LNCaP clone FGC (cell line): ENCODE measurements around the gene CHST10.
"Not testable (repeated sequence)": the region's sequence is repeated elsewhere in the genome, so short reads cannot be mapped to it uniquely, and the experiment has no call there.

Source experiments
- DNase-seq: peaks from one replicate; pipeline ENCODE4 v3.0.0-alpha.2; 2011; ENCODE audit warnings: low read depth
- H3K4me3 ChIP-seq: 2 replicates; pipeline ENCODE4 v1.5.1; 2011; ENCODE audit warnings: mild to moderate bottlenecking, low read depth, low read length, control low read depth
- TF ChIP-seq, protein P1 (sequence below): IDR thresholded peaks from 2 replicates; pipeline ENCODE4 v1.5.1; 2012; ENCODE audit warnings: mild to moderate bottlenecking; ENCODE audit not compliant: control insufficient read depth, insufficient read depth; ENCODE audit errors: extremely low read depth

CHST10 gene

GRCh38 chr2:100376836-100377235, 40.6 kb downstream of the CHST10 start:
- DNase-seq: peak; percentile 19
- no peak overlapping the region for H3K4me3 ChIP-seq
- TF ChIP-seq, protein P1, sequence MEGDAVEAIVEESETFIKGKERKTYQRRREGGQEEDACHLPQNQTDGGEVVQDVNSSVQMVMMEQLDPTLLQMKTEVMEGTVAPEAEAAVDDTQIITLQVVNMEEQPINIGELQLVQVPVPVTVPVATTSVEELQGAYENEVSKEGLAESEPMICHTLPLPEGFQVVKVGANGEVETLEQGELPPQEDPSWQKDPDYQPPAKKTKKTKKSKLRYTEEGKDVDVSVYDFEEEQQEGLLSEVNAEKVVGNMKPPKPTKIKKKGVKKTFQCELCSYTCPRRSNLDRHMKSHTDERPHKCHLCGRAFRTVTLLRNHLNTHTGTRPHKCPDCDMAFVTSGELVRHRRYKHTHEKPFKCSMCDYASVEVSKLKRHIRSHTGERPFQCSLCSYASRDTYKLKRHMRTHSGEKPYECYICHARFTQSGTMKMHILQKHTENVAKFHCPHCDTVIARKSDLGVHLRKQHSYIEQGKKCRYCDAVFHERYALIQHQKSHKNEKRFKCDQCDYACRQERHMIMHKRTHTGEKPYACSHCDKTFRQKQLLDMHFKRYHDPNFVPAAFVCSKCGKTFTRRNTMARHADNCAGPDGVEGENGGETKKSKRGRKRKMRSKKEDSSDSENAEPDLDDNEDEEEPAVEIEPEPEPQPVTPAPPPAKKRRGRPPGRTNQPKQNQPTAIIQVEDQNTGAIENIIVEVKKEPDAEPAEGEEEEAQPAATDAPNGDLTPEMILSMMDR: no peak

GRCh38 chr2:100367163-100367562, 50.3 kb downstream of the CHST10 start:
- DNase-seq: no peak
- H3K4me3 ChIP-seq: no peak overlapping the region
- TF ChIP-seq, protein P1: no peak

DNA sequence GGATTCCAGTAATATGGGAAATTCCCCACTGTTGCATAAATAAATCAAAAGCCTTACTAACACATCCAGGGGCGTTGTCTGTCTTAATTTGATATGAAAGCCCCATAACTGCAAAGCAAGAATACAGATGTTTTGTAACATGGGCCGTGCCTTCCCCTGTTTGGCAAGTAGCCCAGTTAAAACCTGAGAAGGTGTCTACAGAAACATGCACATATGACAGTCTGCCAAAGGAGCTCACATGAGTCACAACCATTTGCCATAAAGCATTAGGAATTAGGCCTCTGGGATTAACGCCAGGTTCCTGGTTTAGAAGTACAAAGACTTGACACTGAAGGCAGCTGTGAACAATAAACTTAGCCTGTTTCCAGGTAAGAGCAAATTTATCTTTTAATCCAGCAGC, 52.0 kb downstream of the CHST10 start:
- peak; percentile 98 for DNase-seq
- no peak overlapping the region for H3K4me3 ChIP-seq
- TF ChIP-seq, protein P1: no peak

DNA sequence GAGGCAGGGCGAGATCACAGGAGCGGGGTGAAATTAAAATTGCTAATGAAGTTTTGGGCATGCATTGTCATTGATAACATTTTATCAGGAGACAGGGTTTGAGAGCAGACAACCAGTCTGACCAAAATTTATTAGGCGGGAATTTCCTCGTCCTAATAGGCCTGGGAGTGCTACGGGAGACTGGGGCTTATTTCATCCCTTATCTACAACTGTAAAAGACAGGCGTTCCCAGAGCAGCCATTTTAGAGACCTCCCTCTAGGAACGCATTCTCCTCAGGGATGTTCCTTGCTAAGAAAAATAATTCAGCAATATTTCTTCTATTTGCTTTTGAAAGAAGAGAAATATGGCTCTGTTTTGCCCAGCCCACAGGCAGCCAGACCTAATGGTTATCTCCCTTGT, 55.2 kb downstream of the CHST10 start:
- not testable (repeated sequence) for H3K4me3 ChIP-seq, DNase-seq

- H3K4me3 ChIP-seq: no peak overlapping the region
- no peak for DNase-seq
- TF ChIP-seq, protein P1: no peak
Observed at GRCh38 chr2:100359576-100359975, 57.9 kb downstream of the CHST10 start.

DNA sequence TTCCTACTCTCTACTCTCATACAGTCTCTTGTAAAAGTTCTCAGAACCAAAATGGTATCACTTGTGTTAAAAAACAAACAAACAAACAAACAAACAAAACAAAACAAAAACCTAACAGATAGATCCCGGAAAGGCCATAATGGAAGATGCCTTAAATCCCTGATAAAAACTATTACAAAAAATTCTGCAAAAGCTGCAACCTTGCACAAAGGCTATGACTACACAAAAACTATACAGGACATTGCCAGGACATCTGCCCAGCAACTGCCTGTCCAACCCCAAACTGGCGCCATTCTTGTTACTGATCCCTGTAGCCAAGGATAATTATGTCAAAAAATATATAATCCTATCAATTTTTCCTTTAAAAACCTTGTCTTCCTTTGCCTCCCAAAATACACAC, 58.9 kb downstream of the CHST10 start:
- TF ChIP-seq, protein P1: no peak
- H3K4me3 ChIP-seq: no peak overlapping the region
- no peak for DNase-seq

GRCh38 chr2:100352521-100352920, 64.9 kb downstream of the CHST10 start:
- no peak for DNase-seq
- TF ChIP-seq, protein P1: no peak
- H3K4me3 ChIP-seq: no peak overlapping the region

DNA sequence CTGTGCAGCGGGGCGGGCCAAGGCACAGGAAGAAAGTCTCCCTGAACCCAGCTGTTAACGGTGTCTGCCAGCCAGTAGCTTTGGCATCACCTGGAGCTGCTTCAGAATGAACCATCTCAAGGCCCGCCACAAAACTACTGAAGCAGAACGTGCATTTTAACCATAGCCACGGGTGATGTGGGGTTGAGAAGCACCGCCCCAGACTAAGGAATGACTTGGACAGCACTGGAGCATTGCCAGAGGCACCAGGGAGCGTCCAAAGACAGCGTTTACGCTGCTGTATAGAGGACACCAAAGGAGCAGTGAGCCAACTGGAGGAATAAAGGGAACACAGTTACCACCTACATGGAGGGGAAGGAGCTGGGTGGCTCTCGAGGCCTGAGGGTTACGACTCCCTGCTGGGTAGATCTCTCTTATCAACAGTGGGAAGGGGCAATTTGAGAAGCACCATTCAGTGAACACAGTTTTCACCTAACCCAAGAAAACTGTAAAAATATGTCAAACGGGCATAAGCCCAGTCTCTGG, 66.7 kb downstream of the CHST10 start:
- no peak for DNase-seq
- TF ChIP-seq, protein P1: no peak
- H3K4me3 ChIP-seq: no peak overlapping the region

DNA sequence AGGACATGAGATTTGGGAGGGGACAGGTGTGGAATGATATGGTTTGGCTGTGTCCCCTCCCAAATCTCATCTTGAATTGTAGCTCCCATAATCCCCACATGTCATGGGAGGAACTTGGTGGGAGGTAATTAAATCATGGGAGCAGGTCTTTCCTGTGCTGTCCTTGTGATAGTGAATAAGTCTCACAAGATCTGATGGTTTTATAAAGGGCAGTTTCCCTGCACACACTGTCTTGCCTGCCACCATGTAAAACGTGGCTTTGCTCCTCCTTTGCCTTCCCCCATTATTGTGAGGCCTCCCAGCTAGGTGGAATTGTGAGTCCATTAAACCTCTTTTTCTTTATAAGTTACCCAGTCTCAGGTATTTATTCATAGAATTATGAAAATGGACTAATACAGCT, 72.3 kb downstream of the CHST10 start:
- H3K4me3 ChIP-seq: not testable (repeated sequence)

More for the DNA sequence above, 72.3 kb downstream of the CHST10 start:
- not testable (repeated sequence) for DNase-seq
